Measurements from ENCODE around the gene IL13.

DNA sequence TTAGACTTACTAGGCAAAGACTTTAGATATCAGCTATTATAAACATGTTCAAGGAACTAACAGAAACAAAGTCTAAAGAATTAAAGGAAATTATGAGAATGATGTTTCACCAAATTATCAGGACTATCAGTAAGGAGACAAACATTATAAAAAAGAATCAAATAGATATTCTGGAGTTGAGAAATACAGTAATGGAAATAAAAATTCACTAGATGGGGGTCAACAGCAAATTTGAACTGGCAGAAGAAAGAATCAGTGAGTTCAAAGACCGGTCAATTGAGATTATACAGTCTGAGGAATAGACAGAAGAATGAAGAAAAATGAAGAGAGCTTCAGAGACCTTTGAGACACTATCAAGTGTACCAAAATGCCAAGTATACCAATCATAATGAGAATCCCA is 9.6 kb upstream of the IL13 start:
- TF ChIP-seq YY1 (IDR thresholded peaks at IDR 0.05; ENCODE audit: extremely low read depth, insufficient replicate concordance, low read depth, low read length) (no peak), ZNF274 (IDR thresholded peaks at IDR 0.05; ENCODE audit: low read depth, low read length) (no peak), FOSL1 (IDR thresholded peaks at IDR 0.05; ENCODE audit: low read depth) (no peak), POLR2AphosphoS5 (IDR thresholded peaks at IDR 0.05; ENCODE audit: low read depth, low read length) (no peak), EGR1 (IDR thresholded peaks at IDR 0.05; ENCODE audit: low read depth) (no peak)
- TF ChIP-seq, protein P1, sequence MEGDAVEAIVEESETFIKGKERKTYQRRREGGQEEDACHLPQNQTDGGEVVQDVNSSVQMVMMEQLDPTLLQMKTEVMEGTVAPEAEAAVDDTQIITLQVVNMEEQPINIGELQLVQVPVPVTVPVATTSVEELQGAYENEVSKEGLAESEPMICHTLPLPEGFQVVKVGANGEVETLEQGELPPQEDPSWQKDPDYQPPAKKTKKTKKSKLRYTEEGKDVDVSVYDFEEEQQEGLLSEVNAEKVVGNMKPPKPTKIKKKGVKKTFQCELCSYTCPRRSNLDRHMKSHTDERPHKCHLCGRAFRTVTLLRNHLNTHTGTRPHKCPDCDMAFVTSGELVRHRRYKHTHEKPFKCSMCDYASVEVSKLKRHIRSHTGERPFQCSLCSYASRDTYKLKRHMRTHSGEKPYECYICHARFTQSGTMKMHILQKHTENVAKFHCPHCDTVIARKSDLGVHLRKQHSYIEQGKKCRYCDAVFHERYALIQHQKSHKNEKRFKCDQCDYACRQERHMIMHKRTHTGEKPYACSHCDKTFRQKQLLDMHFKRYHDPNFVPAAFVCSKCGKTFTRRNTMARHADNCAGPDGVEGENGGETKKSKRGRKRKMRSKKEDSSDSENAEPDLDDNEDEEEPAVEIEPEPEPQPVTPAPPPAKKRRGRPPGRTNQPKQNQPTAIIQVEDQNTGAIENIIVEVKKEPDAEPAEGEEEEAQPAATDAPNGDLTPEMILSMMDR (IDR thresholded peaks at IDR 0.05 in 2 of 3, conservative IDR thresholded peaks at IDR 0.05 in 1 of 3; ENCODE audit: borderline replicate concordance in 1 of 3, insufficient read depth in 1 of 3, low read depth in 2 of 3, low read length in 2 of 3) = no peak
- TF ChIP-seq, protein P2, sequence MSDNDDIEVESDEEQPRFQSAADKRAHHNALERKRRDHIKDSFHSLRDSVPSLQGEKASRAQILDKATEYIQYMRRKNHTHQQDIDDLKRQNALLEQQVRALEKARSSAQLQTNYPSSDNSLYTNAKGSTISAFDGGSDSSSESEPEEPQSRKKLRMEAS (IDR thresholded peaks at IDR 0.05) = no peak

All from HCT116 (cell line).